Central memory CD4-positive, alpha-beta T cell (primary cell): Measurements from ENCODE around the gene PRSS12.
"Not testable (repeated sequence)": the region's sequence is repeated elsewhere in the genome, so short reads cannot be mapped to it uniquely, and the experiment has no call there.

Experiments used
- DNase-seq: peaks from one replicate; pipeline ENCODE4 v3.0.0; 2022

The PRSS12 gene

GRCh38 chr4:118277243-118277642 is 75.6 kb downstream of the PRSS12 start:
- DNase-seq: no peak

- DNase-seq: no peak
Observed at GRCh38 chr4:118276580-118276979, 76.2 kb downstream of the PRSS12 start.

DNA sequence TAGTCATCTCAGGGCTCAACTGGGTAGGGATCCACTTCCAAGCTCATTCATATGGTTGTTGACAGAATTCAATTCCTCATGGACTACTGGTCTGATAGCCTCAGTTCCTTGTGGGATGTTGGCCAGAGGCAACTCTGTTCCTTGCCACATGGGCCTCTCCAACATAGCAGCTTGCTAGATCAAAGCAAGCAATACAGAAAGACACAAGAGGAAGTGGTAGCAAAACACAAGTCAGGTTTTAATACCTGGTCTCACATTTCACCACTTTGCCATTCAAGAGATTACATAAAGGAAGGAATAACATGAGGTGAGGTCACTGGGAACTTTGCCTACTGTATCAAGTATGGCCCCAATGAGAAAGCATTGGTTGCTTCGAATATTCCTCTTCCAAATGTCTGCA is 79.2 kb downstream of the PRSS12 start:
- DNase-seq: no peak

GRCh38 chr4:118271788-118272187 is 81.0 kb downstream of the PRSS12 start:
- no peak for DNase-seq

- DNase-seq: peak; percentile 31
Observed at GRCh38 chr4:118270492-118270891, 82.3 kb downstream of the PRSS12 start.

DNA sequence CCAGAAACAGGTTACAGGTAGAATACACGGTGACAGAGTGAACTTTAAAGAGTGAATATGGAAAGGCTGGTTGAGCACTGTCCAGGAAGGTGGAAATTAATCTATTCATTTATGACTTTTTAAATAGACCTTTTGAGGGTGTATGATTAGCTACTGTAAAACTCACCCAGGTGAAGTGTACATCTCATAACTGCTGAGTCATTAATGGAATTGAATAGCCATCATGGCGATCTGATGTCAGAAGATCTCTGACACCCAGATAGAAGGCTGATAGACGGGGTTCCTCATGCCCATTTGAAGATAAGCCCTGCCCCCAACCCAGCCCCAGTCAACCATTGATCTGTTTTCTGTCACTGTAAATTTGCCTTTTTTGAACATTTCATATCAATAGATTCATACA is 84.0 kb downstream of the PRSS12 start:
- DNase-seq: no peak

GRCh38 chr4:118266145-118266496 is 86.7 kb downstream of the PRSS12 start:
- not testable (repeated sequence) for DNase-seq

DNA sequence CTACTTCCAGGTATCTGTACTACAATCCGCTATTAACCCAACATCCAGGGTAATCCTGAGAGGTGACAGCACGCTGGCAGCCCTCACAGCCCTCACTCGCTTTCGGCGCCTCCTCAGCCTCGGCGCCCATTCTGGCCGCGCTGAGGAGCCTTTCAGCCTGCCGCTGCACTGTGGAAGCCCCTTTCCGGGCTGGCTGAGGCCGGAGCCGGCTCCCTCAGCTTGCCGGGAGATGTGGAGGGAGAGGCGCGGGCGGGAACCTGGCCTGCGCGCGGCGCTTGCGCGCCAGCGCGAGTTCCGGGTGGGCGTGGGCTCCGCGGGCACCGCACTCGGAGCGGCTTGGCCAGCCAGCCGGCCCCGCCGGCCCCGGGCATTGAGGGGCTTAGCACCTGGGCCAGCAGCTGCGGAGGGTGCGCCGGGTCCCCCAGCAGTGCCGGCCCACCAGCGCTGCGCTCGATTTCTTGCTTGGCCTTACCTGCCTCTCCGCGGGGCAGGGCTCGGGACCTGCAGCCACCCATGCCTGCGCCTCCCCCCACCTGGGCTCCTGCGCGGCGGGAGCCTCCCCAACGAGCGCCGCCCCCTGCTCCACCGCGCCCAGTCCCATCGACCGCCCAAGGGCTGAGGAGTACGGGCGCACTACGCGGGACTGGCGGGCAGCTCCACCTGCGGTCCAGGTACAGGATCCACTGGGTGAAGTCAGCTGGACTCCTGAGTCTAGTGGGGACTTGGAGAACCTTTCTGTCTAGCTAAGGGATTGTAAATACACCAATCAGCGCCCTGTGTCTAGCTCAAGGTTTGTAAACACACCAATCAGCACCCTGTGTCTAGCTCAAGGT is 87.3 kb downstream of the PRSS12 start:
- no peak for DNase-seq

DNA sequence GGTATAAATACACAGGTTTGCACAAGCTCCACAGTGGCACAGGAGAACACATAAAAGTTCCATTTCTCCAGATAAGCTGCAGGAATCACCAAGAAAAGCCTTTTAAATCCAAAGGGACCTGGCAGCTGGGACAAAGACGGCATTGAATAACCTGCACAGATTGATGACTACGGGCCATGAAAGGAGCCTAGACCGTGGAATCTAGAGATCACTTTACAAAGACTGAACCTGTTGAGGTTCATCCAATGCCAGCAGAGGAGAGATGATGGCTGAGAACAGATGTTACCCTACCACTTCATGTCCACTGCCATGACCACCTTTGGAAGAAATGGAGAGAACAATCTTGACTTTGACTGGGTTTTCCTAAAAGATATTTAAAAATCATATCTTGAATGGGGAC is 88.7 kb downstream of the PRSS12 start:
- DNase-seq: no peak

GRCh38 chr4:118260309-118260708 is 92.5 kb downstream of the PRSS12 start:
- DNase-seq: no peak

GRCh38 chr4:118259111-118259510 is 93.7 kb downstream of the PRSS12 start:
- no peak for DNase-seq

DNA sequence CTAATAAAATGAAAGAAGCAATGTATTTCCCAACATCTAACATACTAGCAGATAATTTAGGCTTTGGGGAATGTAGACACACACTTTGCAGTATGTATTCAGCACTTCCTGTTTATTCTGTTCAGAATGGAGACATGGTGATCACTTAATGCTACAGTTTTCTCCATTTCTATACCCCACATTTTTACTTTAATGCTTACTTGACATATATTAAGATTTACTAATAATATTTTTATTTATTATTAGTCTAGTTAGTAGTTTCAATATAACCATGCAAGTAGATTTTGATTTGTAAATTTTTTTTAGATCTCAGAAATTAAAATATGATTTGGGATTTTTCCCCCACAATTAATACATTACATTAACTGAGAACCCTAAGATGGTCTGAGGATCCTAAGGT is 98.4 kb downstream of the PRSS12 start:
- no peak for DNase-seq

GRCh38 chr4:118249890-118250289 is 102.9 kb downstream of the PRSS12 start:
- DNase-seq: no peak

DNA sequence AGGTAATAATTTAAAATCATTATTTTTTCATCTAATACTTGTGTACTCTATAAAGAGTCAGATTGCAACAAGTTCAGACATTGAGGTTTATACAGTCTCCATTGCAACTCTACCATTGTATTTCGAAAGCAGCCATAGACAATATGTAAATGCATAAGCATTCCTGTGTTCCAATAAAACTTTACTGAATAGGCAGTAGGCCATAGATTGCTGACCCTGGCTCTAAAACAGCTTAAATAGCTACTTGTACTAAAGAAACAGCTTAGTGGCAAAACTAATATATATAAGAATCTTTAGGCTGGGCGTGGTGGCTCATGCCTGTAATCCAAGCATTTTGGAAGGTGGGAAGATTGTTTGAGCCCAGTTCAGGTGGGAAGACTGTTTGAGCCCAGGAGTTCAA is 115.3 kb downstream of the PRSS12 start:
- DNase-seq: no peak

- no peak for DNase-seq
Observed at GRCh38 chr4:118235566-118236120, 117.2 kb downstream of the PRSS12 start.
